GM21423 (cell line): ENCODE results near the gene ENDOU.

ENCODE experiments used
- ATAC-seq: cut with Tn5 transposase; IDR thresholded peaks from one replicate; pipeline ENCODE4 v1.9.1; 2021; ENCODE audit warnings: mild to moderate bottlenecking, moderate library complexity; ENCODE audit not compliant: unreplicated experiment

Gene ENDOU

DNA sequence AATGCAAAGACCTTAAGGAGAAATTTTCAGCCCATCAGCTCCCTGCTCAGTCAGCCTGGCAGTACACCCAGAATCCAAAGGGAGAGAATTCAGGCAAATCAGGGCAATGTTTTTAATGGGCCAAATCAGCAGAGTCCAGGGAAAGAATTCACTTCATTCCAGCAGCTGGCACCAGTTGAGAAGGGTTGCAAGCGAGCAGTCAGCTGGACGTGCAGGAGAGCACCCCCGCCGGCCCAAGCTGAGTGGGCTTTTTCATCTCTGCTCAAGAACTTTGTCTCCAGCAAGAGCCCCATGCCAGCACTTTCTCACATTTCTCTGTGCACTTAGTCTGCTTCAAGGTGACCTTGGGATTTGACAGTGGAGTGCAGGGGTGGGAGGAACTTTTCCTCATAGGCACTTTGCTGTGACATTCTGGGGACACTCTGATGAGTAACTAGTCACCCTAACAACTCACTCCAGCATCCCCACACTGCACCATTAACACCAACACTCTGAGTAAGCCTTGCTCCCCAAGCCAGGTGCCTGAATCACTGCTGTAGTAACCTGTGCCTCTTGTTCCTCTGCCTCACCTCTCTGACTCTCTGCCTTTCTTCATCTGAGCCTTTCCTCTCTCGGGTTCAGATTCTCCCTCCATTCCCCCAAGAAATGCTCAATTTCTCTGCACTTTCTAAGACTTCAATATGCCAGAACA is 2.2 kb downstream of the ENDOU start:
- ATAC-seq, result no peak

DNA sequence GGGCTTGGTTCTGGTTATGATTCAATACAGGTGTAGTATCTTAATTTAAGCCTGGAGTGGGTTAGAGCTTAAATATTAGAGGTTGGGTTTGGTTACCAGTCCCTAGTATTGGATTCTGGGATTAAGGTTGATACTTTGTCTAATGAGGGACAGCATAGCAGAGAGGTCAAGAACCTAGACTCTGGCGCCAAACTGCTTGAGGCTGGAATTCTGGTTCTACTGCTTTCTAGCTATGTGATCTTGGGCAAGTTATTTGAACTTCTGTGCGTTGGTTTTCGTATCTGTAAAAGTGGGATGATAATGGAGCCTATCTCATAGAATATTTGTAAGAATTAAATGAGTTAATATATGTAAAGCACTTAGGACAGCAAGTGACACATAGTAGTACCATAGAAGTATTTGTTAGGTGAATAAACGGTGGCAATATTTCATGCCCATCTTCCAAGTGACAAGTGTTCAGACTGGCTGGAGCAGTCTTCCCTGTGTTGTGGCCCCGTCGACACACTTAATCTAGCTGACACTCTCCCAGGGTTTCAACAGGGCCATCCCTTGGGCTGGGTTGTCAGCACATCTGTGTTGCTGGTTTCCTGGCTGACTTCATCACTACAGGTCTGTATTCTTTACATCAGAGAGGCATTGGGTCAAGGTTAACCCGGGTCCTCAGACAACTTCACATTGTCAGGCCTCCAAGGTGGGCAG is 3.0 kb downstream of the ENDOU start:
- ATAC-seq, result no peak

DNA sequence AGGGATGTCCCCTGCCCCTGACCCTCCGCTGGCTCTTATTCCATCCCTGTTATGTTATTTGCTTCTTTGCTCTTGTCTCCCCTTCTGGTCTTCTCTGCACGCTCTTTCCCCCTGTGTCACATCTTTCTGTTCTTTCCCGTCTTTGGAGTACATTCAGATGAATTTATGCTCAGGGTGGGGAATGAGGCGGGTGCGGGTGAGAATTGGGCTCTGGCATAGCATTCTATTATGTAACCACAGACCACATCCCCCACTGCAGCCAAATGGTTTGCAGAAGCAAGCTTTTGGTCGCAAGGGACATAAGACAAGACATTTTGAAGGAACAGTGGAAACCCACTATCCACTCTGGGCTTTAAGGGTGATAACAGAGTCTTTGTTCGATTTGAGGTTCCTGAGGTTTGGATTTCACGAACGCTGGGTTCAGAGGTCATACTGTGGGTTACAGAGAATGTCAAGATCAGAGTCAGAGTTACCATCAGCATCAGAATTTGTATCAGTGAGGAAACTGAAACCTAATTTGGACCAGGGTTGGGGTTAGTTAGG is 3.8 kb downstream of the ENDOU start:
- ATAC-seq, result no peak

DNA sequence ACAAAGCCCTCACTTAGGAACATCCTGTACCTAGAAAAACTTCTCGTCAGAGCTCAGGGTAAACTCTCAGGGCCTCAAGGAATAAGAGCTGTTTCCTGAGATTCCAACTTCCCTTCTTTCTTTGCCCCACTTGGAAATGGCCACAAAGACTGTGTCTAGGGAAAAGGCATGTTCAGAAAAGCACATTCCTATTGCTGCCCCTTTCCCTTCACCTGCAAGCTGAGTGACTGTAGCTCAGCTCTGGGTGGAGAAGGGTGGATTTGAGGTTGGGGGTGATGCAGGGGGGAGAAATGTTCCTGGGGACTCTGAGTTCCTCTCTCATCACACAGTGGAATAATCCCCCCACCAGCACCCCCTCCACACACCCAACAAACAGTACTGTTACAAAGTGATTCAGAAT is 6.8 kb downstream of the ENDOU start:
- no peak for ATAC-seq

DNA sequence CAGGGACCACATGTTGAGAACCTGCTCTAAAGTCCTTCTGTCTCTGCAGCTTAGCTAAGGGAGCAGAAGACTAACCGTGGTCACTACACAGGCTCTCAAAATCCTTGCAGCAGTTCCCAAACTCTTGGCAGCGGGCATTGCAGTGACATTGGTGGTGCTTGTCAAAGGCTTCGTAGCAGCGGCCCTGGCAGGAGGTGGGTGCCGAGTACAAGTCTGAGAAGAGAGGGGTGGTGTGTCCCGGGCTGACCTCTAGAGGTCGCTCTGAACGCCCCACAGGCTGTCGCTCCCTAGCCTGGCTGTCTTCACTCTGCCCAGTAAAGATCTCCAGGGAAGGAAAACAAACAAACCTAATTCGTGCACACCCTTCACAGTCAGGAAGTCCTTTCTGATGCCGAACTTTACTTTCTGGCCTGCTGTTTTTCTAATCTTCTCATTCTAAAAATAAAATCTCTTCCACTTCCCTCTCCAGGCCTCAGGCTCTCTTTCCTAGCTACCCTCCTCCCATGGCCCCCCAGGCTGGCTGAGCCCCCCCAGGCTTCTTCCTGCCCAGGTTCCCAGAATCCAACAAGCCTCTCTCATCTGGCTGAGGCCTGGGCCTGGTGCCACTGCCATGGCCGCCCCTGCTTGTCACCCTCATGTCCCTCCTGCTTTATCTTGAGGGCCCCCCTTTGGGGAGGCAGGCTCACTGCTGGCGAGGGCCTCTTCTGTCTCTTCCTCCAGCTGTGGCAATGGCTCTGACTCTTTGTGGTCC is 7.7 kb downstream of the ENDOU start:
- ATAC-seq, result no peak

DNA sequence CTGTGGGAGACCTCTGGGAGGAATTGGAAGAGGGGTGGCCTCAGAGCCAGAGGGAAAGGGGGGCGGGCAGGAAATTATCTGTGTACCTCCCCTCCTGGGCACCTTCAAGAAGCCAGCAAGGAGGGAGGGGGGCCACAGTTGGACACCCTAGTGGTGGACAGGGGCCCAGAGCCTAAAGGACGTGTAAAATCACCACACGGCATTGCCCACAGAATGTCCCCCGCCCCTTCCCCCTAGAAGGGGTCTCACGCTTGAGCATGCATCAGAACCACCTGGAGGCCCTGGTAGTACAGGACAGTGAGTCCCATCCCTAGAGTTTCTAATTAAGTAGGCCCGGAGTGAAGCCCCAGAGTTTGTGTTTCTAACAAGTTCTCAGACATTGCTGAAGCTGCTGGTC is 8.2 kb downstream of the ENDOU start:
- ATAC-seq, result no peak

DNA sequence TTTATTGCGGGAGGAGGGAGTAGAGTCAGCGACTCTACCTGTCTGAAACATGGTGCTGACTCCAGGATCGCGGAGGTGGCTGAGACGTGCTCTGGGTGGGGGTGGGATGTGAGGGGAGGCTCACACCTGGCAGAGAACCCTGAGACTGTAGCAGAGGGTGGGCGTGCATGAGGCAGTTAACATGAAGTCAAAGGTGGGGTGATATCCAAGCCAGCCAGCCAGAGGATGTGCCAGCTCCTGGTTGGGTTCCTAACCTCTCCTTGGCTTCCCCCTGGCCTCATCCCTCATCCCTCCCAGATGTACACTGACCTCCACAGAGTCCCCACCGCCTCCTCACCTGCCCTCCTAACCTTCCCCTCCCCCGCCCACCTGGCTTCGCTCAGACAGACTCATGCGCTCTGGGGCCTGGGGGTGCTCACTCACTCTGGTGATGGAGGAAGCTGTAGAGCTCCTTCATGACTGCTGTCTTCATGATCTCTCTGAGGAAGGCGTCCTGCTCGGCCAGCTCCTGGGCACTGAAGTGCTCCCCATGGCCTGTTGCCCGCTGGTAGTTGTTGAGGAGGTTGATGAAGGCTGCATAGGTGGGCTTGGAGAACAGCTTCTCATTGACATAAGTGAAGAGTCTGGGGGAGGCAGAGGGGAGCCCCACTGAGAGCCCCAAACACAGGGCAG is 9.3 kb downstream of the ENDOU start:
- no peak for ATAC-seq

DNA sequence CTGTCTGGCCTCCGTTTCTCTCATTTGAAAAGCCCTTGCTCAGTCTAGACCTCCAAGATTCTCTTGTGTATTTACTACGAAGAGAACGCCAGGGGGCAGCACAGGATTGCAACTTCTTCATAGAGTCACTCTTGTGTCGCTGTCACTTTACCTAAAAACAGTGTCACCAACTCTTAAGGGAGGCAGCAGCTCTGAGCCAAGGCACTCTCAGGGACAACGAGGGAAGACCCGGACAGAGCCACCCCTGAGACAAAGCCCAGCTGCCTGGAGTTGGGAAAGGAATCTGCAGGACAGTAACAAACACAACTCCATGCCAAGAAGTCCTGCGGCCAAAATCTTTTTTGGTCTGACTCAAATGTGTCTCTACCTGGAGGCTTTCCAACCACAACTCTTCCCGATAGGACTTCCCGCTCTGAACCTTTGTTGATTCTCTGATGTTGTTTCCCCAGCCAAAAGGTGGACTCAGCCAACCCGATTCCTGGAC is 9.9 kb downstream of the ENDOU start:
- ATAC-seq, result peak; percentile 69

DNA sequence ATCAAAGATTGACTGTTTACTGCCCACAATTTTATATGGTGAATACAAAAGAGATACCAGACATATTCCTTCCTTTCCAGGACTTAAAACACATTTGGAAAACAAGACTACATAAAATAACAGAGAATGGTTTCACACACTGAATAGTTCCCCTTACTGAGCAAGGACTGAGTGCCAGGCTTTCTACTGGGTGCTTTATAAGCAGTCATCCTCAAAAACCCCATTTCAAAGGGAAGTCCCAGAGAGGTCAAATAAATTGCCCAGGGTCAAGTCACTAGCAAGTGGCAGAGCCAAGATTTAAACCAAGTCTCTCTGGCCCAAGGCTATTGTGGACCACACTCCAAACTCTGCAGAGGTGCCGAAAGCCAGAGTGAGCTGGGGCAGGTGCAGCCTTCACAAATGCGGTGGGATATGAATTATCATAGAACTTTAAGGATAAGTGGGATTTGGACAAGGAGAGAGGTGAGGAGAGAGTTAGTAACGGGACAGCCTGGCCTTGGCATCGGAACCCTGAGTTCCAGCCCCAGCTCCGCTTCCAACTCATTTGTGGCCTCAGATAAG is 10.4 kb downstream of the ENDOU start:
- ATAC-seq, result peak; percentile 6

DNA sequence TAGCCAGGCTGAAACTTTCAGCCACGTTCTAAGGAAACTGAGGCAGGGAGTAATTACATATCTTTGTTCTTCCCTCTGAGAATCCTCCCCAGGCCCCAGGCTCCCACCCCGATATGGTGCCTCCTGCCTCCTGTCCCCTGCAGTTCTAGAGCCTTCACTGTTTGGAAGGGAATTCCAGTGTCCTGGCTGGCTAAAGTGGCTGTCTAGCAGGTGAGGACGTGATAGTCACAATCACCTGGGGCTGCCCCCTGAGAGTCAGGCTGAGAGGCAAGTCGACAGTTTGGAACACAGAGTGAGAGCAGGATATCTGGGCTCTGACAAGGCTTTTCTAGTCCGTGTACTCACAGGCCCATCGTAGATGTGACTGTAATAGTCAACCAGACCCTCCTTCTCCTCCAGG is 13.1 kb downstream of the ENDOU start:
- ATAC-seq, result no peak

DNA sequence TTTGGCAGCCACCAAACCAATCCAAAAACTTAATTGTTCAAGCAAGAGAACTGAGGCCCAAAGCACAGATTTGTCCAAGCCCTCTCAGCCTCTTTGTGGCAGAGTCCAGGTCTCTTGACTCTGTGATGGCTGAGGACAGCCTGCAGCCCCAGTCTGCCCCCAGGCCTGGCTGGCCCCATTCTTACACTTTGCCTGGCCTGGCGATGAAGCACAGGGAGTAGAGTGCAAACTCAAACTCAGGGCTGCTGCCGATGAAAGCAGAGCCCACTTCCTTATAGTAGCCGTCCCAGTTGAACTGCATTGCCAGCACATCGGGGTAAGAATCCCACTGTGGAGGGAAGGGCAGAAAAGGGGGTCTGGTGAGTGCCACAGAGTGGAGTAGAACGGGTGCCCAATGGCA is 13.8 kb downstream of the ENDOU start:
- no peak for ATAC-seq

DNA sequence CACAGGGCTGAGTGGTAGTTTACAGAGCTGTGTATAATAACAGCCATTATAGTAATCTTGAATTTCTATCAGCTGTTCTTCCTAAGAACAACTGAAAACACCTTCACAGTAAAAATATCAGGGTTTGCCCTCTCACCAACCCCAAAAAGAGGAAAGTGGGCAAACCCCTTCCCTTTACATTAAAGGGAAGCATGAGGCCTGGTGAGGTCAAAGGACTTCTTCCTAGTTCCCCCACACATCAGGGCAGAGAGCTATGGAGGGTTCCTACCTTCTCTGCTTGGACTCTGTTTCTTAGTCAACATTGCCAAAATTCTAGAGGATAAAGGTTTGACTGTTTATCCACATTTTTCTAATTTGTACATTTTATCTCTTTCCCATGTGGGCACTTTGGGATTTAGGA is 15.0 kb downstream of the ENDOU start:
- no peak for ATAC-seq

DNA sequence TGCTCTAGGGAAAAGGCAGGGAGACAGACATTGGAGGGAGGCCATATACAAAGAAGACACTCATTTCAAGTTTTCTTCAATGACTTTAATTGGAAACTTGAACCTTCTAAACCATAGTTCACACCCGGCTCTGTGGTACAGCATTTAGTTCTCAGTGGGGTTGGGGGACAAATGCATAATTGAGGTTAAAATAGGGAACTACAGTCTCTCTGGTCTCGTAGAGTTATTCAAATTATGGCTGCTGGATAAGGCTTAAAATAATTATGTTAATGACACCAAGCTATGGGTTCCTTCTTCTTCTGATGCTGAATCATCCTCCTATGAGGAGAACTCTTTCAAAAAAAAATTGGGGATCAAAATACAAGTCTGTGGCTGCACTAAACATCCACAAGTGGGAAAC is 15.6 kb downstream of the ENDOU start:
- ATAC-seq, result no peak

DNA sequence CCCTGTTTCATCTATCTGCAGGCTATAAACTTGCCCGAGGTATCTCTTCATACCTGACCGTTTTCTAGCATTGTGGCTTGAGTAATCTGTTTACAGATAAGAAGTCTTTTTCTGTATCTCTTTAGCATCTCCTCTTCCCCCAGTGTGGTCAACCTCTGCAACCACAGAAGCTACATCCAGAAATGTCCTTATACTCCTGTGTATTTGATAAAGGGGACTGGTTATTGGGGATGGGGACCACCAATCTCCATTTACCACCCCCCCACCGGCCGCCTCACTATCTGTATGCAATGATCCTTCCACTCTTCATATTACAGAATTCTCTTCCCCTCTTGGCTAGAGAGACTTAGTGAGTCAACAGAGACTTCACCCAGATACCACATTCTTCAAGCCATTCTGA is 16.1 kb downstream of the ENDOU start:
- ATAC-seq, result no peak

DNA sequence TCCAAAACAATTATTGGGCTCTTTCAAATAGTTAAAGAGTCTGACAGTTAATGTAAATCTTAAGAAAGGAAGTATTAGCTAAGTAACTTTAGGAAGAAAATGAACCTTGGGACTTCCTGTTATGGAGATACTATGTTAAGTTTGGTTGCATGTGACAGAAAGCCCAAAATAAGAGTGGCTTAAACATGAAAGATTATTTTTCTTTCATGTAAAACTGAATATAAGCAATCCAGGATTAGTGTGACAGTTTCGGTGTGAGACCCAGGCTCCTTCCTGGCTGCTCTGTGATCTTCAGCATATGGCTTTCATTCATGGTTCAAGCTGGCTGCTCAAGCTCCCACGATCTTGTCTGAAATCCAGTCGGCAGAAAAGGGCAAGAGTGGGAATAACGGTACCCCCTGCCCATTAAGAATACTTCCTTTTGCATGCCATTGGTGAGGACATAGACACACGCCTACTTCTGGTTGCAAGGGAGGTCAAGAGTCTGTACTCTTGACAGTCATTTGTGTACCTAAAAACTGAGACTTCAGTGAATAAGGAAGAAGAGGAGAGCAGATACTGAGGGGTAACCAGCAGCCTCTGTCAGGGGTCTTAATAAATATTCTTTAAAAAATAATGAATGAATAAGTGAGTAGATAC is 17.3 kb downstream of the ENDOU start:
- ATAC-seq, result no peak

DNA sequence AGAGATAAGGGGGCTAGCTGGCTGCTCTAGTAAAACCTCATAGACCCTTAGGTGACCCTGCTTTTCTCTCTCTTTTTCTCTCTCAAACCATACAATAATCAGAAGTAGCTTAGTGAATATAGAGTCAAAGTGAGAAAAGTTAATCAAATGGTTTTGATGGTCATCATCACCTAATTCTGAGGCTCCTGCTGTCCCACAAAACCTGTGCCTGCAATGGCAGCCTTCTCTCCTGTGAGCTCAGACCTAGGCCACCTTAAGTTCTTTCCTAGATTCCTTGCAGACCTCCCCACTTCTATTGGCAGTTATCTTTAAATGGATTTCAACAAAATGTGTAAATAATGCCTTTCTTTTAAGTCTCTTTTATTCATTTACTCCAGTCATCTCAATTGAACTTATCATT is 17.9 kb downstream of the ENDOU start:
- no peak for ATAC-seq

DNA sequence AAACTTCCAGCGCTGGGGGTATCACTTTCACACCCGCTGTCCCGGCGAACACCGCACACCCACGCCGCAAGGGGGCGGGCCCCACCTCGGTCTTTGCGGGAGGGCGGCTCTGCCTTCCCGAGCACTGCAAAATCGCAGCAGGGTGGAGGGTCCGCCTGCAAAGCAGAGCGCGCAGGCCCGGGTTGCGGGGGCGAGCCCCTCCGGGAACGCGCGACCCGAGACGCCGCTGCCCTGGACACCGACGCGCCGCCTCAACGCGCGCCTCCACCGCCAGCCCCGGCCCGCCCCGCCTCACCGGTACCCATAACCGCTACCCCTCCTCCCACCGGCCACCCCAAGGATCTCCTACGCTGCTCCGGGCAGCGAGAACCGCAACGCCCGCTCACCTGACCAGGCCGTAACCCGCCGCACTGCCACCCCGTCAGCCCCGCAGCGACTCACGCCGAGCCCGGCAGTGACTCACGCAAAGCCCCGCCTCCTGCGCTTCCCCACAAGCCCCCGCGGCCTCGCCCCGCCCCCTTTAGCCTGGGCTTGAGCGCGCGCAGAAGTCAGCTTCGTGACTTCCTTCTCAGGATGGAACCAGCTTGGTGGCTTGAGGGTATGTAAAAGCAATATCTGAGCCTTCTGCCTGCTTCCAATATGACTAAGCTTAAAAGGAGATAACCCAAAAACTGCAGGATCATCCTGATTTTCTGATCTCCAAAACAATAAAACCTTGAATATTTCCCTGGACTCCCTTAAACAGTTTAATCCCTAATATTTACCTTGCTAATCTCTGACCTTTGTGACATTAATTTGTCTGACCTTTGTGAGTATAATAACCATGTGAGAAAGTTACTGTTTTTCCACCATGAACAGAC is 19.5 kb downstream of the ENDOU start, which contains the start of gene RPAP3:
Gene RPAP3 (minus strand): TSS at position 465 of the 860 bp plus-strand sequence. CDS start 3,190 bp downstream, outside the sequence.
- ATAC-seq, result peak; percentile 78

DNA sequence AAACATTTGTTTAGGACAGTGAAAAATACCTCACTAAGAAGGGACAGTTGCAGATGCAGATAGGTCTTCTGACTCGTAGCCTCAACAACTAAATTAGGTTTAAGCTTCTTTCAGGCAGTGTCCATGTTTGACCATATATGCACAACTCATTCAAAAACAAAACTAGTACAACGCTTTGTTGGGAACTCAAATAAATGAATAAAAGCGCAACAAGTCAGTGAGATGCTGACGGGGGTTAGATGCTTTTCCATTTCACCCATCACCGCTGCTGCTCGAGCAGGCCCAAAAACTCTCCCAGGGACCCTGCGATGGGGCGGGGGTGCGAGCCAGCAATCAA is 20.1 kb downstream of the ENDOU start:
- no peak for ATAC-seq

DNA sequence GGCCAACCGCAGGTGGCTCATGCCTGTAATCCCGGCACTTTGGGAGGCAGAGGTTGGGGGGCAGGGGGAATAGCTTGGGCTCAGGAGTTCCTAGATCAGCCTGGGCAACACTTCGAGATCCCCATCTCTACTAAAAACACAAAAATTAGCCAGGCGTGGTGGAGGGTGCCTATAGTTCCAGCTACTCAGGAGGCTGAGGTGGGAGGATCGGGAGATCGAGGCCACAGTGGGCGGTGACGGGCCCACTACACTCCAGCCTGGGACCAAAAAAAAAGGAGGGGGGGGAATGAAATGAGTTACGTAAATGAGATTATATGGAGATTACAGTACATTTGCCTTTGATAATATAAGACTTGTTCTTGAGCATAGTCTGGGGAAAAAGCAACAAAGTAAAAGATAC is 20.6 kb downstream of the ENDOU start:
- no peak for ATAC-seq
